Right atrium auricular region (tissue), 2 donors: Measurements from ENCODE around the gene RYR1. TPM values are rescaled to one million over a fixed set of nuclear protein-coding genes. Genes with fewer than 3 reads are reported as not detected.

Source experiments
- DNase-seq: peaks from one replicate; pipeline ENCODE4 v3.0.0-alpha.2; 2019; ENCODE audit warnings: low spot score
- H3K27ac ChIP-seq, 2 donors: fragments of 200-600 bp; sonication (generic); 1 replicate in 1 of 2; 2 replicates in 1 of 2; pipeline ENCODE4 v1.5.1; 2016 to 2019
- H3K27me3 ChIP-seq, 2 donors: fragments of 200-600 bp; sonication (generic); one replicate each; pipeline versions ENCODE4 v1.5.1 to v1.6.0; 2017 to 2019
- H3K36me3 ChIP-seq: fragments of 200-600 bp; sonication (generic); one replicate; pipeline ENCODE4 v1.5.1; 2016
- H3K4me1 ChIP-seq, 2 donors: fragments of 200-600 bp; sonication (generic); one replicate each; pipeline versions ENCODE4 v1.5.1 to v1.6.0; 2017 to 2019
- H3K4me3 ChIP-seq, 2 donors: fragments of 200-600 bp; sonication (generic); 1 replicate in 1 of 2; 2 replicates in 1 of 2; pipeline ENCODE4 v1.5.1; 2017 to 2019; ENCODE audit warnings: mild to moderate bottlenecking in 1 of 2, moderate library complexity in 1 of 2
- H3K9me3 ChIP-seq, 2 donors: fragments of 200-600 bp; sonication (generic); one replicate each; pipeline ENCODE4 v1.5.1; 2019
- total RNA-seq, 2 donors: library from RNA; depleted of rRNA; stranded (reverse); fragments of >200 nt; gene quantifications; one replicate each; pipeline ENCODE4 v1.1.0, GENCODE V29; 2016
- TF ChIP-seq, protein P1 (sequence below), 2 donors: fragments of 200-600 bp; sonication (generic); IDR thresholded peaks; one replicate each; pipeline ENCODE4 v1.5.1; 2019; ENCODE audit warnings: antibody characterized with exemption in 2 of 2

RYR1 gene
- total RNA-seq, 2 donors from 2014 or later: 0.33 to 1.7 TPM

DNA sequence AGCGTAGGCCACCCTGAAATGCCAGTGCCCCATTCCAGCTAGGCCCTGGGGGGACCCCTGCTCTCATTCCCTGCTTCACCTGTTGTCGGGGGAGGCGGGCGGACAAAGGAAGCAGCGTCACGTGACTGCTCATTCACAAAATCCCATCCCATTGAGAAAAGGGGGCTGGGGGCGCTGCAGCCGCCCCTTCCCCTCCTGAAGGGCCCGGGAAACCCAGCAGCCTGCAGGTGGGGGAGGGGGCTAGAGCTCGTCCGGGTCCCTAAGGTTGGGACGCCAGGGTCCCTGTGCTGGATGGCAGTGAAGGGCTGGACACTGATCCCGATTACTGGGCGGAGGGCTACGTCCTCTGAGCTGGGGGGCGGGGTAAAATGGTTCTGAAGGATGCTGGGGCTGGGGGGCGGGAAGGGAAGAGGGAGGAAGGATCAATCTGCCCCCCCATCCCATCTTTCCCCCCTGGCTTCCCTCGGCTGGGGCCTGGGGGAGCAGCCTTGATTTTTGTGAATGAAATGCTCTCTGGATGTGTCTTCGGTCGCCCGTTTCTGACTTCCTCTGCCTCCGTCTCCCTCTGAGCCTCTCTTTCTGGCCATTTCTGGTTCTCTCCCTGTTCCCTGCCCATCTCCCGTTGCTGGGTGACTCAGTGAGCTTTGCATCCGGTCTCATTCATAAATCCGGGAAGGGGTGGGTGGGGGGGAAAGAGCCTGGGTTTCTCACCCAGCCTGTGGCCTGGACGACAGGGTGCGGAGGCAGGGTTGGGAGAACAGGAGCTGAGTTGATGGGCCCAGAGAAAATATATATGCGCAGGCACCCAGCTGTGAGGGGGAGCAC is 44.2 kb upstream of the RYR1 start:
- Histone ChIP-seq H3K9me3 (no peaks in the 10 kb centered on the region), H3K4me1 (peaks cover 0 to 46% of the 10 kb centered on the region in 2 donors), H3K27me3 (no peaks in the 10 kb centered on the region), H3K4me3 (peak overlapping the region; percentile 47 to 57), H3K36me3 (peaks cover 13% of the 10 kb centered on the region), H3K27ac (peak overlapping the region; percentile 52 to 61)
- TF ChIP-seq, protein P1, sequence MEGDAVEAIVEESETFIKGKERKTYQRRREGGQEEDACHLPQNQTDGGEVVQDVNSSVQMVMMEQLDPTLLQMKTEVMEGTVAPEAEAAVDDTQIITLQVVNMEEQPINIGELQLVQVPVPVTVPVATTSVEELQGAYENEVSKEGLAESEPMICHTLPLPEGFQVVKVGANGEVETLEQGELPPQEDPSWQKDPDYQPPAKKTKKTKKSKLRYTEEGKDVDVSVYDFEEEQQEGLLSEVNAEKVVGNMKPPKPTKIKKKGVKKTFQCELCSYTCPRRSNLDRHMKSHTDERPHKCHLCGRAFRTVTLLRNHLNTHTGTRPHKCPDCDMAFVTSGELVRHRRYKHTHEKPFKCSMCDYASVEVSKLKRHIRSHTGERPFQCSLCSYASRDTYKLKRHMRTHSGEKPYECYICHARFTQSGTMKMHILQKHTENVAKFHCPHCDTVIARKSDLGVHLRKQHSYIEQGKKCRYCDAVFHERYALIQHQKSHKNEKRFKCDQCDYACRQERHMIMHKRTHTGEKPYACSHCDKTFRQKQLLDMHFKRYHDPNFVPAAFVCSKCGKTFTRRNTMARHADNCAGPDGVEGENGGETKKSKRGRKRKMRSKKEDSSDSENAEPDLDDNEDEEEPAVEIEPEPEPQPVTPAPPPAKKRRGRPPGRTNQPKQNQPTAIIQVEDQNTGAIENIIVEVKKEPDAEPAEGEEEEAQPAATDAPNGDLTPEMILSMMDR (IDR thresholded peaks at IDR 0.05): no peak
- no peak for DNase-seq

DNA sequence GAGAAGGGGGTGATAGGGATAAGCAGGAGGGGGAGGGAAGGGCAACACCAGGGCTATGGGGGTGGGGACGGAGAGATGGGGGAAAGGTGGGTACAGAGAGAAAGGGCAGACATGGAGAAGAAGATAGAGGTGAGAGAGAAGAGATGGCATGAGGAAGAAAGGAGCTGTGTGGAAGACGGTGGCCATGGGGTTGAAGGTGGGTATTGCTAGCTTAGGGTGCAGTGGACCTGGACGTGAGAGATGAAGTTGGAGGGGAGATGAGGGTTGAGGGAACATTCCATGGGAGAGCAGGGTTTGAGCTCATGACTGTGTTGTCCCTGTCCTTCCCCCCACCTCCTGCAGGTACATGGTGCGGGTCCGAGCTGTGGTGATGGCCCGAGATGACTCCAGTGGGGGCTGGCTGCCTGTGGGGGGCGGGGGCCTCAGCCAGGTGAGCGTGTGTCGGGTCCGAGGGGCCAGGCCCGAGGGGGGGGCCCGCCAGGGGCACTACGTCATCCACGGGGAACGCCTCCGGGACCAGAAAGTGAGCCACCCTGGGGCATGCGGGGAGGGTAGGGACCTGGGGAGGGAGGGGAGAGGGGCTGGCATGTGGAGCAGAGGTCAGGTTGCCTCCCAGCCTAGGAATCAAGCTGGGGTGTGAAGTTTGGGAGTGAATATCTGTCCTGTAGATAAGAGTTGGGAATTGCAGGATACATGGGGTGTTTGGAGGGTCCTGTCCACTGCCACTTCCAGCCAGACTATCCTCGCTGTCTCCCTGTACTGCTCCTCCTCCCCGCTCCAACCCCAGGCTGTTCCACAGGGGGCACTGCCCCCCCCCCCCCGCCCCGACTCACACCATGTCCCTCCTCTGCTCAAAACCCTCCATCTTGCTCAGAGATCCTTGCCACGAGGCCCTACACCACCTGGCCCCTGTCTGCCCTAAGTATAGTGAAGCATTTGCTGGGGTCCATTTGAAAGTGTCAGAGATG is 43.2 kb upstream of the RYR1 start:
- H3K9me3 ChIP-seq: no peaks in the 10 kb centered on the region
- H3K4me3 ChIP-seq: no peak overlapping the region
- H3K27me3 ChIP-seq: peaks cover 0 to under 1% of the 10 kb centered on the region in 2 donors
- peaks cover 0 to 53% of the 10 kb centered on the region in 2 donors for H3K4me1 ChIP-seq
- TF ChIP-seq, protein P1 (IDR thresholded peaks at IDR 0.05): no peak
- peaks cover 8% of the 10 kb centered on the region for H3K36me3 ChIP-seq
- DNase-seq: no peak
- no peak overlapping the region for H3K27ac ChIP-seq

DNA sequence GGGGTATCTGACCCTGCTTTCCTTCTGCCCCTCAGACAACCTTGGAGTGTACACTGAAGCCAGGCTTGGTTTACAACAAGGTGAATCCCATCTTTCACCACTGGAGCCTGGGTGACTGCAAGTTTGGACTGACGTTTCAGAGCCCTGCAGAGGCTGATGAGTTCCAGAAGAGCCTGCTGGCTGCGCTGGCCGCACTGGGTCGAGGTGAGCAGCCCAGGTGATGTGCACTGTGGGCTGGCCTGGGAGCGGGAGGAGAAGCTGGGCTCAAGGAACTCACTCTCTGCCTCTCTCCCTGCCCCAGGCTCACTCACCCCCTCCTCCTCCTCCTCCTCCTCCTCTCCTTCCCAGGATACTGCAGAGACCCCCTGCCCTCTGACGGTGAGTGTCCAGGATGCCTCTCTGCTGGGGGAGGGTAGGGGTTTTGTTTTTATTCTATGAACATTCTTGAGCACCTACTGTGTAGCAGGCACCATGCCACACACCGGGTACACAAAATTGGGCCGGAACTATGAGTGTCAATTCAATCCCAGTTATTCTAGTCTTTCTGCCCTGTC is 41.5 kb upstream of the RYR1 start:
- H3K4me1 ChIP-seq: peaks cover 0 to 48% of the 10 kb centered on the region in 2 donors
- H3K36me3 ChIP-seq: no peaks in the 10 kb centered on the region
- no peaks in the 10 kb centered on the region for H3K9me3 ChIP-seq
- peaks cover 0 to 9% of the 10 kb centered on the region in 2 donors for H3K27me3 ChIP-seq
- no peak overlapping the region for H3K4me3 ChIP-seq
- DNase-seq: no peak
- TF ChIP-seq, protein P1 (IDR thresholded peaks at IDR 0.05): no peak
- no peak overlapping the region for H3K27ac ChIP-seq

DNA sequence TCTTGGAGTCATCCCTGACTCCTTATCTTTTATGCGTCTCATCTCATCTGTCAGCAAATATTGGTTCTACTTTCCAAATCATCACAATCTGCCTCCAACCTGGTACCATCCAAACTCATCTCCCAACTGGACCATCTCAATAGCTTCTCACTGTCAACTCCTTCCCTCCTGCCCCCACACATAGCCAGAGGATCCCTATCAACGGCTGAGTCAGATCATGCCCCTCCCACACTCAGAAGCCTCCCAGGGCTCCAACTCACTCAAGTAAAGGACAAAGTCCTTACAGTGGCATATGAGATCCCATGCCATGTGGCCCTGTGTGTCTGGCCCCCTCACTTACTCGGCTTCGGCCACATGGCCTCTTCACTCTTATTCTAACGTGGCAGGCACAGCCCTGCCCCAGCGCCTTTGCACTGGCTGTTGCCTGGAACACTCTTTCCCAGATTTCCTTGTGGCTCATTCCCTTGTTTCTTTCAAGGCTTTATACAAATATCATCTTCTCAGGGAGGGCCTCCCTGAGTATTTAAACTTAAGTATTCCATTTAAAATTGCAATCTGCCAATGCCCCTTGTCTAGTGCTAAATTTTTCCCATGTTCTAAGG is 40.7 kb upstream of the RYR1 start:
- no peak for DNase-seq
- TF ChIP-seq, protein P1 (IDR thresholded peaks at IDR 0.05): no peak
- peaks cover 0 to 9% of the 10 kb centered on the region in 2 donors for H3K27me3 ChIP-seq
- H3K27ac ChIP-seq: no peak overlapping the region
- no peaks in the 10 kb centered on the region for H3K9me3 ChIP-seq
- H3K36me3 ChIP-seq: no peaks in the 10 kb centered on the region
- peaks cover 0 to 39% of the 10 kb centered on the region in 2 donors for H3K4me1 ChIP-seq
- no peak overlapping the region for H3K4me3 ChIP-seq

DNA sequence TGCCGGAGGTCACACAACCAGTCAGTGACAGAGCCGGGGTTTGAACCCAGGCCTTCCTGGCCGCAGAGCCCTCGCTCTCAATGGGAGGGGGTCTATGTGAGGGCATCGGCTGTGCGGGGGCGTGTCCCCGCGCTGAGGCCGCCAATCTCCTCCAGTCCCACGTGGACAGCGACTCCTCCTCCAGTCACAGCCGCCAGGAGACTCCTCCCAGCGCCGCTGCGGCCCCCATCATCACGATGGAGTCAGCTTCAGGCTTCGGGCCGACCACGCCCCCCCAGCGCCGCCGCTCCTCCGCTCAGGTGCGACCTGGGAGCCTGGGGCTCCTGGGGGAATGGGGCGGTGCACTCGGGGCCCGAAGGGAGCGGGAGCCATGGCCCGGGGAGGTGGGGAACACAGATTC is 39.0 kb upstream of the RYR1 start:
- peaks cover 0 to 23% of the 10 kb centered on the region in 2 donors for H3K4me1 ChIP-seq
- DNase-seq: no peak
- no peak overlapping the region for H3K4me3 ChIP-seq
- TF ChIP-seq, protein P1 (IDR thresholded peaks at IDR 0.05): no peak
- no peaks in the 10 kb centered on the region for H3K36me3 ChIP-seq
- H3K9me3 ChIP-seq: no peaks in the 10 kb centered on the region
- peaks cover 0 to 16% of the 10 kb centered on the region in 2 donors for H3K27me3 ChIP-seq
- no peak overlapping the region for H3K27ac ChIP-seq
